Measurements from ENCODE around the gene C3orf18. TPM values are rescaled to one million over a fixed set of nuclear protein-coding genes. Genes with fewer than 3 reads are reported as not detected.

Gene C3orf18
- 10 to 100 TPM in 1 of 4 donors, 1 to 10 TPM in 2, not detected in 1; 1.1 to 26.4 (median 3.2) TPM for total RNA-seq

- no peaks in the 10 kb centered on the region for H3K9me3 ChIP-seq
- H3K27ac ChIP-seq = peak within 1 kb of the TSS; percentile 48 to 88 (median 85)
- TF ChIP-seq CTCF (IDR thresholded peaks at IDR 0.05) (no peak), POLR2A (IDR thresholded peaks at IDR 0.05) (peak in 1 of 2 donors; percentile 12)
- peak within 1 kb of the TSS; percentile 63 to 75 (median 70) for H3K4me3 ChIP-seq
- DNase-seq = peak; percentile 92 to 97 (median 93)
- no peaks in the 10 kb centered on the region for H3K36me3 ChIP-seq
- H3K4me1 ChIP-seq = peaks cover 0 to 30% (median 13%) of the 10 kb centered on the region in 4 donors
- no peaks in the 10 kb centered on the region for H3K27me3 ChIP-seq
These were observed at the start of gene C3orf18 for GRCh38 chr3:50567386-50568167. TSS of gene C3orf18 (minus strand) at chr3:50567747. CDS start at chr3:50565699, 2,048 bp downstream.

GRCh38 chr3:50616770-50617095, 49.2 kb upstream of the C3orf18 start:
- H3K27me3 ChIP-seq = no peaks in the 10 kb centered on the region
- no peaks in the 10 kb centered on the region for H3K9me3 ChIP-seq
- H3K36me3 ChIP-seq = no peaks in the 10 kb centered on the region
- peaks cover 0 to 43% (median 15%) of the 10 kb centered on the region in 4 donors for H3K4me1 ChIP-seq
- TF ChIP-seq POLR2A (IDR thresholded peaks at IDR 0.05) (peak in 1 of 2 donors; percentile 15), CTCF (IDR thresholded peaks at IDR 0.05) (no peak)
- DNase-seq = peak; percentile 92 to 98 (median 97)
- H3K4me3 ChIP-seq = peak overlapping the region; percentile 69 to 99 (median 91)
- H3K27ac ChIP-seq = peak overlapping the region; percentile 83 to 97 (median 94)

GRCh38 chr3:50616003-50616769, 48.6 kb upstream of the C3orf18 start:
- H3K4me1 ChIP-seq = peaks cover 0 to 43% (median 16%) of the 10 kb centered on the region in 4 donors
- no peaks in the 10 kb centered on the region for H3K36me3 ChIP-seq
- H3K9me3 ChIP-seq = no peaks in the 10 kb centered on the region
- no peaks in the 10 kb centered on the region for H3K27me3 ChIP-seq
- H3K4me3 ChIP-seq = peak overlapping the region; percentile 69 to 99 (median 91)
- peak overlapping the region; percentile 83 to 97 (median 94) for H3K27ac ChIP-seq
- TF ChIP-seq POLR2A (IDR thresholded peaks at IDR 0.05) (no peak), CTCF (IDR thresholded peaks at IDR 0.05) (peak; percentile 95 to 100 (median 99))
- DNase-seq = peak; percentile 83 to 94 (median 85)

GRCh38 chr3:50615190-50615589, 47.6 kb upstream of the C3orf18 start:
- DNase-seq = no peak
- Histone ChIP-seq H3K27me3 (no peaks in the 10 kb centered on the region), H3K4me1 (peaks cover 0 to 53% (median 21%) of the 10 kb centered on the region in 4 donors), H3K36me3 (no peaks in the 10 kb centered on the region), H3K9me3 (no peaks in the 10 kb centered on the region), H3K27ac (no peak overlapping the region), H3K4me3 (no peak overlapping the region)
- no peak for TF ChIP-seq CTCF (IDR thresholded peaks at IDR 0.05)
- no peak for TF ChIP-seq POLR2A (IDR thresholded peaks at IDR 0.05)

GRCh38 chr3:50612970-50613846, 45.7 kb upstream of the C3orf18 start:
- Histone ChIP-seq H3K27me3 (no peaks in the 10 kb centered on the region), H3K9me3 (no peaks in the 10 kb centered on the region), H3K27ac (peak overlapping the region in 2 of 4 donors; percentile 86 to 92), H3K4me3 (no peak overlapping the region), H3K36me3 (peaks cover 0 to 3% (median 0%) of the 10 kb centered on the region in 3 donors), H3K4me1 (peaks cover 0 to 52% (median 14%) of the 10 kb centered on the region in 4 donors)
- DNase-seq = no peak
- TF ChIP-seq CTCF (IDR thresholded peaks at IDR 0.05) = no peak
- no peak for TF ChIP-seq POLR2A (IDR thresholded peaks at IDR 0.05)

Data from Peyer's patch (tissue), 4 donors.